SK-N-SH (cell line): Measurements from ENCODE around the gene TNS4. TPM values are rescaled to one million over a fixed set of nuclear protein-coding genes. Genes with fewer than 3 reads are reported as not detected.

Experiments used
- CTCF ChIA-PET: fragments of 300-600, 350-600 bp; formaldehyde crosslinking; extraction: SDS; loops from one replicate; lab custom pipeline; 2021; lab: Yijun Ruan, JAX
- POLR2A ChIA-PET: fragments of 350-600 bp; sonication (Branson Sonifier 250); formaldehyde crosslinking; extraction: SDS; loops from one replicate; lab custom pipeline; 2020; ENCODE audit warnings: antibody characterized with exemption, inconsistent platforms; lab: Yijun Ruan, JAX
- DNase-seq: peaks from one replicate; pipeline ENCODE4 v3.0.0; 2012
- H2AFZ ChIP-seq: fragments of 200-600 bp; sonication (generic); 2 replicates; pipeline ENCODE4 v1.8.1; 2016; ENCODE audit warnings: antibody characterized with exemption, mild to moderate bottlenecking, low read depth
- H3F3A ChIP-seq: fragments of 200-600 bp; sonication (generic); replicated peaks from 2 replicates; pipeline ENCODE3; 2016; ENCODE audit warnings: antibody characterized with exemption, mild to moderate bottlenecking; ENCODE audit not compliant: insufficient read depth
- H3K27ac ChIP-seq, 2 experiments: fragments of 200-500 bp in 1 of 2; fragments of 200-600 bp in 1 of 2; sonication (Bioruptor generic) in 1 of 2; sonication (generic), shearing (Covaris generic) in 1 of 2; 2 replicates each; pipeline versions ENCODE4 v1.5.1 to v1.6.1; 2014 to 2016; ENCODE audit warnings: low read depth in 2 of 2, inconsistent platforms in 1 of 2, low read length in 1 of 2, mild to moderate bottlenecking in 1 of 2, mixed read lengths in 1 of 2
- H3K27me3 ChIP-seq: fragments of 200-600 bp; sonication (generic), shearing (Covaris generic); 2 replicates; pipeline ENCODE4 v1.6.1; 2016; ENCODE audit warnings: mixed run types; ENCODE audit not compliant: insufficient read depth
- H3K36me3 ChIP-seq, 2 experiments: fragments of 200-500 bp in 1 of 2; fragments of 200-600 bp in 1 of 2; sonication (Bioruptor generic) in 1 of 2; sonication (generic) in 1 of 2; replicated peaks in 1 of 2; 2 replicates each; pipeline versions ENCODE3 to v1.5.1; 2014 to 2016; ENCODE audit warnings: low read length in 1 of 2, mild to moderate bottlenecking in 1 of 2; ENCODE audit not compliant: insufficient read depth in 2 of 2, control insufficient read depth in 1 of 2
- H3K4me1 ChIP-seq, 2 experiments: fragments of 200-500 bp in 1 of 2; fragments of 200-600 bp in 1 of 2; sonication (Bioruptor generic) in 1 of 2; sonication (generic), shearing (Covaris generic) in 1 of 2; 2 replicates each; pipeline versions ENCODE4 v1.5.1 to v1.6.1; 2014 to 2016; ENCODE audit warnings: low read depth in 1 of 2, low read length in 1 of 2, mixed run types in 1 of 2; ENCODE audit not compliant: insufficient read depth in 2 of 2, control insufficient read depth in 1 of 2
- H3K4me2 ChIP-seq: fragments of 200-600 bp; sonication (generic), shearing (Covaris generic); 2 replicates; pipeline ENCODE4 v1.6.1; 2017; ENCODE audit warnings: mixed run types
- H3K4me3 ChIP-seq, 2 experiments: fragments of 200-500 bp in 1 of 2; fragments of 200-600 bp in 1 of 2; sonication (Bioruptor generic) in 1 of 2; sonication (generic), shearing (Covaris generic) in 1 of 2; 2 replicates each; pipeline versions ENCODE4 v1.5.1 to v1.8.1; 2014 to 2016; ENCODE audit warnings: low read depth in 2 of 2, inconsistent platforms in 1 of 2, low read length in 1 of 2, mild to moderate bottlenecking in 1 of 2, mixed read lengths in 1 of 2, moderate library complexity in 1 of 2
- H3K79me2 ChIP-seq: fragments of 200-600 bp; sonication (generic); 2 replicates; pipeline ENCODE4 v1.8.1; 2017; ENCODE audit warnings: mild to moderate bottlenecking; ENCODE audit not compliant: insufficient read depth
- H3K9ac ChIP-seq: fragments of 200-600 bp; sonication (generic); 2 replicates; pipeline ENCODE4 v1.6.1; 2017; ENCODE audit warnings: mixed run types
- H3K9me2 ChIP-seq: fragments of 200-600 bp; sonication (generic); 2 replicates; pipeline ENCODE4 v1.6.1; 2017; ENCODE audit warnings: mixed run types
- H3K9me3 ChIP-seq: fragments of 200-600 bp; sonication (generic); 2 replicates; pipeline ENCODE4 v1.6.1; 2017; ENCODE audit warnings: mixed run types, mild to moderate bottlenecking, moderate library complexity
- H4K20me1 ChIP-seq: fragments of 200-600 bp; sonication (generic); 2 replicates; pipeline ENCODE4 v1.6.1; 2017; ENCODE audit warnings: mild to moderate bottlenecking, mixed run types; ENCODE audit not compliant: insufficient read depth
- FOXJ3 ChIP-seq: sonication (generic); formaldehyde crosslinking; IDR thresholded peaks from 2 replicates; pipeline ENCODE4 v1.5.1; 2020; ENCODE audit warnings: mild to moderate bottlenecking, missing genetic modification reagents
- FOXM1 ChIP-seq: IDR thresholded peaks from 2 replicates; pipeline ENCODE4 v1.4.0; 2012; ENCODE audit warnings: low read depth, mild to moderate bottlenecking
- GABPA ChIP-seq: IDR thresholded peaks from 2 replicates; pipeline ENCODE4 v1.4.0; 2012; ENCODE audit warnings: low read depth, mild to moderate bottlenecking
- PBX3 ChIP-seq: IDR thresholded peaks from 2 replicates; pipeline ENCODE4; 2012
- RCOR1 ChIP-seq: fragments of 150-350 bp; IDR thresholded peaks from 2 replicates; pipeline ENCODE4 v1.6.1; 2017; ENCODE audit warnings: antibody characterized with exemption, low read length
- TAF1 ChIP-seq: IDR thresholded peaks from 2 replicates; pipeline ENCODE4 v1.6.1; 2012; ENCODE audit warnings: low read depth, mild to moderate bottlenecking, low read length, moderate library complexity, borderline replicate concordance
- TCF12 ChIP-seq: IDR thresholded peaks from 2 replicates; pipeline ENCODE4 v1.4.0; 2012
- WGBS: methylation state at CpG from one replicate; pipeline ENCODE4 v1.1.6; 2017; ENCODE audit warnings: low lambda C conversion rate; 5-methylcytosine and 5-hydroxymethylcytosine counted together
- polyA plus RNA-seq, 3 experiments: library from polyadenylated mRNA; depleted of rRNA; stranded (reverse); fragments of >200 nt; gene quantifications; 2 replicates each; pipeline ENCODE4 v1.2.3, GENCODE V29; 2012
- TF ChIP-seq, protein P1 (sequence below): IDR thresholded peaks from 2 replicates; pipeline ENCODE4 v1.4.0; 2012; ENCODE audit warnings: low read depth
- TF ChIP-seq, protein P2 (sequence below): IDR thresholded peaks from 2 replicates; pipeline ENCODE4 v1.4.0; 2012; ENCODE audit warnings: low read depth, borderline replicate concordance

TNS4 gene
- polyA plus RNA-seq, 1 of the 3 experiments (the other 2 are of a cell fraction), result not detected

DNA sequence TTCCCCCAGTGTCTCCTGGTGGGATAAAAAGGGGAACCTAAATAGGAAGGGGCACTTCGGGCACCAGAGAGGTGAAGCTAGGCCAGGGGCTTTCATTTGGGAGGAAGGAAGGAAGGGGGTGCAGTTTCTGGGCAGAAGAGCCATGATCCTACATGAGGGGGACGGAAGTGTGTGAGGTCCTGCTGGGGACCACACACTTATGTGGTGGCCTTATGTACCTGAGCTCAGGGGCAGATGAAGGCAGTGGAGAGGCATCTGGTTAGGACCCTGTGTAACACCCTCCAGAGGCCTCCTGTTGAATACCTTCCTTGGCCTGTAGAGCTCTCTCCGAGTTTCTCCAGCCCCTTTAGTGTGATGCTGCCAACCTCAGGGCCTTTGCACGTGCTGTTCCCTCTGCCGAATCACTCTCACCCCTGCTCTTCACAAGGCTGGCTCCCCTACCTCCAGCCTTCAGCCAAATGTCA lies 37.0 kb downstream of the TNS4 start:
- Histone ChIP-seq H3K36me3 (no peaks in the 10 kb centered on the region), H3K4me1 (peaks cover 12 to 40% of the 10 kb centered on the region in 2 experiments), H4K20me1 (no peaks in the 10 kb centered on the region), H3K4me3 (no peak overlapping the region), H3K79me2 (no peaks in the 10 kb centered on the region), H3K9me3 (no peaks in the 10 kb centered on the region), H3K4me2 (no peak overlapping the region), H3K27me3 (no peaks in the 10 kb centered on the region), H3K9ac (no peak overlapping the region), H3F3A (no peaks in the 10 kb centered on the region), H3K9me2 (no peaks in the 10 kb centered on the region), H3K27ac (no peak overlapping the region), H2AFZ (no peak overlapping the region)
- POLR2A ChIA-PET, result no interaction called here
- DNase-seq, result no peak
- TF ChIP-seq, protein P1, sequence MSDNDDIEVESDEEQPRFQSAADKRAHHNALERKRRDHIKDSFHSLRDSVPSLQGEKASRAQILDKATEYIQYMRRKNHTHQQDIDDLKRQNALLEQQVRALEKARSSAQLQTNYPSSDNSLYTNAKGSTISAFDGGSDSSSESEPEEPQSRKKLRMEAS, result no peak
- TF ChIP-seq FOXJ3 (CRISPR knock-in tag) (no peak), PBX3 (no peak), TCF12 (no peak), FOXM1 (no peak), TAF1 (no peak)
- WGBS, result 91% methylated on average over 4 of the region's 5 CpGs
- CTCF ChIA-PET, result interaction anchor here (0.8 to 5.3 kb wide), 8 partner anchors 10 to 102 kb away, joined by 3 to 45 read pairs (median 6); partner anchors contain the start of gene IGFBP4

GRCh38 chr17:40463122-40463550 lies 38.3 kb downstream of the TNS4 start:
- peaks cover 4% of the 10 kb centered on the region for H3F3A ChIP-seq
- no peak for DNase-seq
- CTCF ChIA-PET, result interaction anchor here (0.9 to 16.9 kb wide), 8 partner anchors 7 to 108 kb away, joined by 3 to 265 read pairs (median 8); partner anchors contain the start of gene IGFBP4

More at GRCh38 chr17:40463122-40463550, 38.3 kb downstream of the TNS4 start:
- Histone ChIP-seq H3K9me3 (no peaks in the 10 kb centered on the region), H3K36me3 (no peaks in the 10 kb centered on the region), H3K4me1 (peaks cover 25 to 53% of the 10 kb centered on the region in 2 experiments), H4K20me1 (no peaks in the 10 kb centered on the region), H3K27ac (peak overlapping the region in 1 of 2 experiments; percentile 92; a peak in 1 of 4 replicates), H3K79me2 (no peaks in the 10 kb centered on the region), H2AFZ (no peak overlapping the region), H3K9me2 (no peaks in the 10 kb centered on the region), H3K27me3 (no peaks in the 10 kb centered on the region), H3K4me2 (no peak overlapping the region), H3K4me3 (no peak overlapping the region), H3K9ac (no peak overlapping the region)
- POLR2A ChIA-PET, result interaction anchor here (1.6 kb wide), 1 partner anchor 76 kb away, joined by 4 read pairs; no protein-coding TSS in a partner anchor
- TF ChIP-seq RCOR1 (no peak), PBX3 (no peak), GABPA (no peak)
- TF ChIP-seq, protein P2, sequence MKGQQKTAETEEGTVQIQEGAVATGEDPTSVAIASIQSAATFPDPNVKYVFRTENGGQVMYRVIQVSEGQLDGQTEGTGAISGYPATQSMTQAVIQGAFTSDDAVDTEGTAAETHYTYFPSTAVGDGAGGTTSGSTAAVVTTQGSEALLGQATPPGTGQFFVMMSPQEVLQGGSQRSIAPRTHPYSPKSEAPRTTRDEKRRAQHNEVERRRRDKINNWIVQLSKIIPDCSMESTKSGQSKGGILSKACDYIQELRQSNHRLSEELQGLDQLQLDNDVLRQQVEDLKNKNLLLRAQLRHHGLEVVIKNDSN, result no peak
- WGBS, result 81% methylated on average over 11 of the region's 11 CpGs
